Stimulated activated CD4-positive, alpha-beta T cell treated with anti-CD3 and anti-CD28 coated beads, Interleukin-2, amount 100 ng/mL, for 24 hours (primary cell): ENCODE data around the gene TXNDC17.
"Not testable (repeated sequence)": the region's sequence is repeated elsewhere in the genome, so short reads cannot be mapped to it uniquely, and the experiment has no call there.

Source experiments
- DNase-seq, 2 donors: peaks; one replicate each; pipeline ENCODE4 v3.0.0-alpha.2; 2020

Gene TXNDC17

GRCh38 chr17:6638046-6638908 is 2.6 kb upstream of the TXNDC17 start:
- DNase-seq = no peak

GRCh38 chr17:6639014-6639585 is 1.8 kb upstream of the TXNDC17 start:
- DNase-seq = no peak

GRCh38 chr17:6639586-6640535 is 999 bp upstream of the TXNDC17 start:
- DNase-seq = peak in 1 of 2 donors; percentile 52

- DNase-seq = no peak
Measured at GRCh38 chr17:6641247-6641863, 495 bp downstream of the TXNDC17 start.

GRCh38 chr17:6642592-6642991 is 1.7 kb downstream of the TXNDC17 start:
- no peak for DNase-seq

GRCh38 chr17:6643451-6644125 is 2.7 kb downstream of the TXNDC17 start:
- DNase-seq = no peak

- DNase-seq = no peak
Measured at GRCh38 chr17:6648181-6648580, 7.3 kb downstream of the TXNDC17 start.

- DNase-seq = peak; percentile 96 to 97
Measured at GRCh38 chr17:6651354-6651918, 10.6 kb downstream of the TXNDC17 start, which contains the start of the genes C17orf100 and MED31. C17orf100 (plus strand) TSS chr17:6651762; CDS start chr17:6651914, 152 bp downstream. MED31 (minus strand) TSS chr17:6651605; CDS start chr17:6651528, 77 bp downstream.

GRCh38 chr17:6651919-6652452 is 11.1 kb downstream of the TXNDC17 start:
- DNase-seq = peak in 1 of 2 donors; percentile 39

- no peak for DNase-seq
Measured at GRCh38 chr17:6654841-6655731, 14.2 kb downstream of the TXNDC17 start.

- DNase-seq = not testable (repeated sequence)
Measured at GRCh38 chr17:6655732-6656361, 15.0 kb downstream of the TXNDC17 start.

- DNase-seq = peak; percentile 66 to 68
Measured at GRCh38 chr17:6656797-6657632, 16.2 kb downstream of the TXNDC17 start.

GRCh38 chr17:6657633-6658287 is 16.9 kb downstream of the TXNDC17 start:
- DNase-seq = no peak

GRCh38 chr17:6658411-6658810 is 17.6 kb downstream of the TXNDC17 start:
- not testable (repeated sequence) for DNase-seq

- no peak for DNase-seq
Measured at GRCh38 chr17:6660101-6660500, 19.2 kb downstream of the TXNDC17 start.

- no peak for DNase-seq
Measured at GRCh38 chr17:6660805-6661463, 20.1 kb downstream of the TXNDC17 start.

GRCh38 chr17:6661464-6661848 is 20.6 kb downstream of the TXNDC17 start:
- DNase-seq = no peak

- DNase-seq = not testable (repeated sequence)
Measured at GRCh38 chr17:6663200-6663599, 22.3 kb downstream of the TXNDC17 start.
